HepG2 (cell line): Measurements from ENCODE around the gene DHX16. TPM values are rescaled to one million over a fixed set of nuclear protein-coding genes. Genes with fewer than 3 reads are reported as not detected.

Experiments
- ATF7 ChIP-seq, 2 experiments: fragments of 450-650 bp in 1 of 2; sonication (generic) in 1 of 2; formaldehyde crosslinking in 1 of 2; IDR thresholded peaks; 2 replicates each; pipeline versions ENCODE4 v1.4.0 to v1.6.1; 2016 to 2020; ENCODE audit warnings: antibody characterized with exemption in 1 of 2, mild to moderate bottlenecking in 1 of 2, missing genetic modification reagents in 1 of 2
- CAMTA2 ChIP-seq: sonication (generic); formaldehyde crosslinking; IDR thresholded peaks from 2 replicates; pipeline ENCODE4 v1.4.0; 2020; ENCODE audit warnings: mild to moderate bottlenecking, missing genetic modification reagents, borderline replicate concordance
- CERS6 ChIP-seq: sonication (generic); formaldehyde crosslinking; IDR thresholded peaks from 2 replicates; pipeline ENCODE4 v1.5.0; 2020; ENCODE audit warnings: missing genetic modification reagents
- EED ChIP-seq: sonication (generic); formaldehyde crosslinking; IDR thresholded peaks from 2 replicates; pipeline ENCODE4 v1.5.0; 2020; ENCODE audit warnings: mild to moderate bottlenecking, missing genetic modification reagents
- PAXIP1 ChIP-seq: sonication (generic); formaldehyde crosslinking; conservative IDR thresholded peaks from 2 replicates; pipeline ENCODE4 v1.4.0; 2020; ENCODE audit warnings: mild to moderate bottlenecking, missing genetic modification reagents, moderate library complexity
- STAG1 ChIP-seq: sonication (generic); formaldehyde crosslinking; IDR thresholded peaks from 2 replicates; pipeline ENCODE4 v1.4.0; 2020; ENCODE audit warnings: missing genetic modification reagents
- TGIF2 ChIP-seq: IDR thresholded peaks from 2 replicates; pipeline ENCODE4 v1.6.1; 2016; ENCODE audit warnings: control low read depth, missing compliant biosample characterization
- TIGD3 ChIP-seq: sonication (generic); formaldehyde crosslinking; IDR thresholded peaks from 2 replicates; pipeline ENCODE4 v1.5.1; 2020; ENCODE audit warnings: mild to moderate bottlenecking, missing genetic modification reagents, borderline replicate concordance
- ZFP37 ChIP-seq: sonication (generic); formaldehyde crosslinking; IDR thresholded peaks from 2 replicates; pipeline ENCODE4 v1.4.0; 2020; ENCODE audit warnings: missing genetic modification reagents, borderline replicate concordance
- ZFP90 ChIP-seq: sonication (generic); formaldehyde crosslinking; IDR thresholded peaks from 2 replicates; pipeline ENCODE4 v1.8.0; 2022; ENCODE audit warnings: missing genetic modification reagents, mild to moderate bottlenecking, inconsistent platforms, borderline replicate concordance
- ZNF256 ChIP-seq: sonication (generic); formaldehyde crosslinking; conservative IDR thresholded peaks from 2 replicates; pipeline ENCODE4 v1.4.0; 2020; ENCODE audit warnings: missing genetic modification reagents
- polyA plus RNA-seq, 8 experiments: library from polyadenylated mRNA; depleted of rRNA in 3 of 8; stranded (reverse) in 7 of 8; unstranded in 1 of 8; fragments of >200 nt; fragmentation: Illumina TruSeq in 4 of 8; extraction: Trizol in 4 of 8; gene quantifications; 2 replicates each; pipeline versions ENCODE4 v1.2.1 to v1.2.3, GENCODE V29; 2011 to 2016; ENCODE audit warnings: low read depth in 4 of 8, missing spikeins in 1 of 8, mixed read lengths in 1 of 8; ENCODE audit not compliant: insufficient read depth in 1 of 8
- total RNA-seq, 5 experiments: library from RNA; depleted of rRNA; stranded (reverse); fragments of >200 nt; fragmentation: Illumina TruSeq; extraction: Trizol; gene quantifications; 2 replicates each; pipeline ENCODE4 v1.2.3, GENCODE V29; 2016; ENCODE audit warnings: low read depth in 1 of 5
- TF ChIP-seq, protein P1 (sequence below): IDR thresholded peaks from 2 replicates; pipeline ENCODE4 v1.4.0; 2020; ENCODE audit warnings: mild to moderate bottlenecking, missing genetic modification reagents
- TF ChIP-seq, protein P2 (sequence below): sonication (generic); formaldehyde crosslinking; IDR thresholded peaks from 2 replicates; pipeline ENCODE4 v1.4.0; 2020; ENCODE audit warnings: missing genetic modification reagents, borderline replicate concordance

The DHX16 gene
- total and polyA plus RNA-seq, 2 of the 13 experiments (the other 11 are each of a cell fraction or from before 2014, with no cell fraction given) = 57.0 to 58.5 TPM

DNA sequence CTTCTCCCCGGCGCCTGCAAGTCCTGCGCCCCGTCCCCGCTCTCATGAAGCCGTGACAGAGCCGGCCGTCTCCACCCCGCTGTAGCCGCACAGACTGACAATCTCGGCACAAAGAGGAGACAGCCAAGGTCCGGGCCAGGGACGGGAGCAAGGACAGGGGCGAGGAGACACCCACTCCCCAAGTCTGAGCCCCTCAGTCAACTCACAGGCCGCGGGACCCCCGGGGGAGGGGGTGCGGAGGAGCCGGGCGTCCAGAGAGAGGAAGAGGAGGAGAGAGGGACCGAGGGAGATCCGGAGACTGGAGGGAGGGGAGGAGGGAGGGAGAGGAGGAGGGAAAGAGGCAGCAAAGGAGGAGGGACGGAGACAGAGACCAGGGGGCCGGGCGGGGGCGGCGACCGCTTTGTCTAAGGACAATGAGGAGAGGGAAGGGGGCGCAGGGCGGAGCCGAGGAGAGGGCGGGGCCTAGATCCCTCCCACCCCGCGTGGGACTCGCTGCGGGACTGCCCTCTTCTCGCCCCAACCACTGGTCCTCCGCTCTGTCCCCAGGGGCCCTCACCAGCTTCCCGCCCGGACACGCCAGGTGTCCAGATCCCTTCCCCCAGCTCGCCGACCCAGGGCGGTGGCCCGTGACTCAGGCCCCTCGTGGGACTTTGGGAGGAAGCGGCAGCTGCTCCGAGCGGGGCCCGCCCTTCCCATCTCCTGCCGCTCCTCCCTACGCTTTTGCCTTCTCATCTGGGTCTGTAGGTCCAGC is 14.3 kb upstream of the DHX16 start (continued):
- TF ChIP-seq ATF7 (IDR thresholded peaks at IDR 0.05) (no peak), ATF7 (CRISPR knock-in tag; IDR thresholded peaks at IDR 0.05) (no peak), ZFP37 (CRISPR knock-in tag) (no peak), CAMTA2 (CRISPR knock-in tag) (0 out of 2 replicates have a peak, but pooled peaks have one; percentile 66), CERS6 (CRISPR knock-in tag) (no peak), TGIF2 (CRISPR knock-in tag) (0 out of 2 replicates have a peak, but pooled peaks have one; percentile 13), ZFP90 (no peak), EED (CRISPR knock-in tag) (no peak), STAG1 (CRISPR knock-in tag) (no peak), TIGD3 (CRISPR knock-in tag) (no peak), PAXIP1 (peak; percentile 26; the same call in 1 of the 2 replicates), ZNF256 (no peak)
- TF ChIP-seq, protein P1, sequence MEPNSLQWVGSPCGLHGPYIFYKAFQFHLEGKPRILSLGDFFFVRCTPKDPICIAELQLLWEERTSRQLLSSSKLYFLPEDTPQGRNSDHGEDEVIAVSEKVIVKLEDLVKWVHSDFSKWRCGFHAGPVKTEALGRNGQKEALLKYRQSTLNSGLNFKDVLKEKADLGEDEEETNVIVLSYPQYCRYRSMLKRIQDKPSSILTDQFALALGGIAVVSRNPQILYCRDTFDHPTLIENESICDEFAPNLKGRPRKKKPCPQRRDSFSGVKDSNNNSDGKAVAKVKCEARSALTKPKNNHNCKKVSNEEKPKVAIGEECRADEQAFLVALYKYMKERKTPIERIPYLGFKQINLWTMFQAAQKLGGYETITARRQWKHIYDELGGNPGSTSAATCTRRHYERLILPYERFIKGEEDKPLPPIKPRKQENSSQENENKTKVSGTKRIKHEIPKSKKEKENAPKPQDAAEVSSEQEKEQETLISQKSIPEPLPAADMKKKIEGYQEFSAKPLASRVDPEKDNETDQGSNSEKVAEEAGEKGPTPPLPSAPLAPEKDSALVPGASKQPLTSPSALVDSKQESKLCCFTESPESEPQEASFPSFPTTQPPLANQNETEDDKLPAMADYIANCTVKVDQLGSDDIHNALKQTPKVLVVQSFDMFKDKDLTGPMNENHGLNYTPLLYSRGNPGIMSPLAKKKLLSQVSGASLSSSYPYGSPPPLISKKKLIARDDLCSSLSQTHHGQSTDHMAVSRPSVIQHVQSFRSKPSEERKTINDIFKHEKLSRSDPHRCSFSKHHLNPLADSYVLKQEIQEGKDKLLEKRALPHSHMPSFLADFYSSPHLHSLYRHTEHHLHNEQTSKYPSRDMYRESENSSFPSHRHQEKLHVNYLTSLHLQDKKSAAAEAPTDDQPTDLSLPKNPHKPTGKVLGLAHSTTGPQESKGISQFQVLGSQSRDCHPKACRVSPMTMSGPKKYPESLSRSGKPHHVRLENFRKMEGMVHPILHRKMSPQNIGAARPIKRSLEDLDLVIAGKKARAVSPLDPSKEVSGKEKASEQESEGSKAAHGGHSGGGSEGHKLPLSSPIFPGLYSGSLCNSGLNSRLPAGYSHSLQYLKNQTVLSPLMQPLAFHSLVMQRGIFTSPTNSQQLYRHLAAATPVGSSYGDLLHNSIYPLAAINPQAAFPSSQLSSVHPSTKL (CRISPR knock-in tag) = peak; percentile 6; the same call in 1 of the 2 replicates
- TF ChIP-seq, protein P2, sequence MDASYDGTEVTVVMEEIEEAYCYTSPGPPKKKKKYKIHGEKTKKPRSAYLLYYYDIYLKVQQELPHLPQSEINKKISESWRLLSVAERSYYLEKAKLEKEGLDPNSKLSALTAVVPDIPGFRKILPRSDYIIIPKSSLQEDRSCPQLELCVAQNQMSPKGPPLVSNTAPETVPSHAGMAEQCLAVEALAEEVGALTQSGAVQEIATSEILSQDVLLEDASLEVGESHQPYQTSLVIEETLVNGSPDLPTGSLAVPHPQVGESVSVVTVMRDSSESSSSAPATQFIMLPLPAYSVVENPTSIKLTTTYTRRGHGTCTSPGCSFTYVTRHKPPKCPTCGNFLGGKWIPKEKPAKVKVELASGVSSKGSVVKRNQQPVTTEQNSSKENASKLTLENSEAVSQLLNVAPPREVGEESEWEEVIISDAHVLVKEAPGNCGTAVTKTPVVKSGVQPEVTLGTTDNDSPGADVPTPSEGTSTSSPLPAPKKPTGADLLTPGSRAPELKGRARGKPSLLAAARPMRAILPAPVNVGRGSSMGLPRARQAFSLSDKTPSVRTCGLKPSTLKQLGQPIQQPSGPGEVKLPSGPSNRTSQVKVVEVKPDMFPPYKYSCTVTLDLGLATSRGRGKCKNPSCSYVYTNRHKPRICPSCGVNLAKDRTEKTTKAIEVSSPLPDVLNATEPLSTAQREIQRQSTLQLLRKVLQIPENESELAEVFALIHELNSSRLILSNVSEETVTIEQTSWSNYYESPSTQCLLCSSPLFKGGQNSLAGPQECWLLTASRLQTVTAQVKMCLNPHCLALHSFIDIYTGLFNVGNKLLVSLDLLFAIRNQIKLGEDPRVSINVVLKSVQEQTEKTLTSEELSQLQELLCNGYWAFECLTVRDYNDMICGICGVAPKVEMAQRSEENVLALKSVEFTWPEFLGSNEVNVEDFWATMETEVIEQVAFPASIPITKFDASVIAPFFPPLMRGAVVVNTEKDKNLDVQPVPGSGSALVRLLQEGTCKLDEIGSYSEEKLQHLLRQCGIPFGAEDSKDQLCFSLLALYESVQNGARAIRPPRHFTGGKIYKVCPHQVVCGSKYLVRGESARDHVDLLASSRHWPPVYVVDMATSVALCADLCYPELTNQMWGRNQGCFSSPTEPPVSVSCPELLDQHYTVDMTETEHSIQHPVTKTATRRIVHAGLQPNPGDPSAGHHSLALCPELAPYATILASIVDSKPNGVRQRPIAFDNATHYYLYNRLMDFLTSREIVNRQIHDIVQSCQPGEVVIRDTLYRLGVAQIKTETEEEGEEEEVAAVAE (CRISPR knock-in tag) = 0 out of 2 replicates have a peak, but pooled peaks have one; percentile 30
